Inflammatory macrophage treated with lipopolysaccharide for 4 hours (primary cell): ENCODE measurements around the gene REV3L.
"Not testable (repeated sequence)": the region's sequence is repeated elsewhere in the genome, so short reads cannot be mapped to it uniquely, and the experiment has no call there.

Source experiments
- DNase-seq: peaks from one replicate; pipeline ENCODE4 v3.0.0-alpha.2; 2020

Gene REV3L

GRCh38 chr6:111490067-111490466 lies 7.0 kb upstream of the REV3L start:
- DNase-seq, result no peak

GRCh38 chr6:111487661-111488060 lies 4.6 kb upstream of the REV3L start:
- peak; percentile 93 for DNase-seq

- no peak for DNase-seq
Measured at GRCh38 chr6:111486921-111487320, 3.9 kb upstream of the REV3L start.

- DNase-seq, result no peak
Measured at GRCh38 chr6:111486475-111486874, 3.5 kb upstream of the REV3L start.

GRCh38 chr6:111485342-111485741 lies 2.3 kb upstream of the REV3L start:
- DNase-seq, result no peak

GRCh38 chr6:111484633-111484930 lies 1.6 kb upstream of the REV3L start:
- DNase-seq, result no peak

- peak; percentile 87 for DNase-seq
Measured at GRCh38 chr6:111483736-111484632, 966 bp upstream of the REV3L start.

- peak; percentile 46 for DNase-seq
Measured at GRCh38 chr6:111482188-111482958, 645 bp downstream of the REV3L start.

GRCh38 chr6:111481836-111482187 lies 1.2 kb downstream of the REV3L start:
- DNase-seq, result no peak

- DNase-seq, result no peak
Measured at GRCh38 chr6:111480988-111481822, 1.8 kb downstream of the REV3L start.

- DNase-seq, result peak; percentile 75
Measured at GRCh38 chr6:111478749-111479148, 4.3 kb downstream of the REV3L start.

GRCh38 chr6:111478064-111478476 lies 4.9 kb downstream of the REV3L start:
- DNase-seq, result peak; percentile 7

- no peak for DNase-seq
Measured at GRCh38 chr6:111477481-111477938, 5.5 kb downstream of the REV3L start.

- not testable (repeated sequence) for DNase-seq
Measured at GRCh38 chr6:111476061-111476460, 7.0 kb downstream of the REV3L start.

GRCh38 chr6:111474771-111475170 lies 8.2 kb downstream of the REV3L start:
- no peak for DNase-seq

- DNase-seq, result no peak
Measured at GRCh38 chr6:111474106-111474505, 8.9 kb downstream of the REV3L start.

- DNase-seq, result no peak
Measured at GRCh38 chr6:111472933-111473435, 10.0 kb downstream of the REV3L start.

GRCh38 chr6:111471958-111472357 lies 11.1 kb downstream of the REV3L start:
- DNase-seq, result no peak

GRCh38 chr6:111471533-111471932 lies 11.5 kb downstream of the REV3L start:
- no peak for DNase-seq

GRCh38 chr6:111470991-111471390 lies 12.0 kb downstream of the REV3L start:
- no peak for DNase-seq

GRCh38 chr6:111469543-111469942 lies 13.5 kb downstream of the REV3L start:
- DNase-seq, result no peak

- no peak for DNase-seq
Measured at GRCh38 chr6:111468329-111469012, 14.5 kb downstream of the REV3L start.
